ENCODE data around the gene IL36G. TPM values are rescaled to one million over a fixed set of nuclear protein-coding genes. Genes with fewer than 3 reads are reported as not detected.

The IL36G gene
- total and polyA plus RNA-seq, 9 of the 15 experiments (the other 6 are each of a cell fraction or from before 2014, with no cell fraction given), result not detected

DNA sequence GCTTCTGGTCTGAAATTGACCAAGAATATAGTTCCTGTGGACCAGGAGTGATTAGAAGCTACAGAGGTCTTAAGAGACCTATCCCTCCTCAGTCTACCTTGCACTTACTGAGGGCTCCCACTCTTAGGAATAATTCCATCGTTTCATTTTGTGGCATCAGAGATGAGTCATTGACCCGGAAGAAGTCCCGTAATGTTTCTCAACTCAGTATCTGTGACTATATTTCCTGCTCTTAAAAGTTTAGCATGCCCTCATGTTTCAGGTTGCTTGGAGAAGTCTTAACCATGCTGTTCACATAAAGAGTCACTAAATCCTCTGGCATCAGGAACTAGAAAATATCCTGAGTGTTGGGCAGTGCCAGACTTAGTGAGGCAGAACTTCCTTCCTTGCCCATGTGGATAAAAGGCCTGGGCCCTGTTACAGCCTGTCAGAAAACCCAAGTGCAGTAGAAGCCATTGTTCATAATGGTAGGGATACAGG, 27.3 kb downstream of the IL36G start, which contains the start of gene IL36A (continued):
- TF ChIP-seq, protein P1, sequence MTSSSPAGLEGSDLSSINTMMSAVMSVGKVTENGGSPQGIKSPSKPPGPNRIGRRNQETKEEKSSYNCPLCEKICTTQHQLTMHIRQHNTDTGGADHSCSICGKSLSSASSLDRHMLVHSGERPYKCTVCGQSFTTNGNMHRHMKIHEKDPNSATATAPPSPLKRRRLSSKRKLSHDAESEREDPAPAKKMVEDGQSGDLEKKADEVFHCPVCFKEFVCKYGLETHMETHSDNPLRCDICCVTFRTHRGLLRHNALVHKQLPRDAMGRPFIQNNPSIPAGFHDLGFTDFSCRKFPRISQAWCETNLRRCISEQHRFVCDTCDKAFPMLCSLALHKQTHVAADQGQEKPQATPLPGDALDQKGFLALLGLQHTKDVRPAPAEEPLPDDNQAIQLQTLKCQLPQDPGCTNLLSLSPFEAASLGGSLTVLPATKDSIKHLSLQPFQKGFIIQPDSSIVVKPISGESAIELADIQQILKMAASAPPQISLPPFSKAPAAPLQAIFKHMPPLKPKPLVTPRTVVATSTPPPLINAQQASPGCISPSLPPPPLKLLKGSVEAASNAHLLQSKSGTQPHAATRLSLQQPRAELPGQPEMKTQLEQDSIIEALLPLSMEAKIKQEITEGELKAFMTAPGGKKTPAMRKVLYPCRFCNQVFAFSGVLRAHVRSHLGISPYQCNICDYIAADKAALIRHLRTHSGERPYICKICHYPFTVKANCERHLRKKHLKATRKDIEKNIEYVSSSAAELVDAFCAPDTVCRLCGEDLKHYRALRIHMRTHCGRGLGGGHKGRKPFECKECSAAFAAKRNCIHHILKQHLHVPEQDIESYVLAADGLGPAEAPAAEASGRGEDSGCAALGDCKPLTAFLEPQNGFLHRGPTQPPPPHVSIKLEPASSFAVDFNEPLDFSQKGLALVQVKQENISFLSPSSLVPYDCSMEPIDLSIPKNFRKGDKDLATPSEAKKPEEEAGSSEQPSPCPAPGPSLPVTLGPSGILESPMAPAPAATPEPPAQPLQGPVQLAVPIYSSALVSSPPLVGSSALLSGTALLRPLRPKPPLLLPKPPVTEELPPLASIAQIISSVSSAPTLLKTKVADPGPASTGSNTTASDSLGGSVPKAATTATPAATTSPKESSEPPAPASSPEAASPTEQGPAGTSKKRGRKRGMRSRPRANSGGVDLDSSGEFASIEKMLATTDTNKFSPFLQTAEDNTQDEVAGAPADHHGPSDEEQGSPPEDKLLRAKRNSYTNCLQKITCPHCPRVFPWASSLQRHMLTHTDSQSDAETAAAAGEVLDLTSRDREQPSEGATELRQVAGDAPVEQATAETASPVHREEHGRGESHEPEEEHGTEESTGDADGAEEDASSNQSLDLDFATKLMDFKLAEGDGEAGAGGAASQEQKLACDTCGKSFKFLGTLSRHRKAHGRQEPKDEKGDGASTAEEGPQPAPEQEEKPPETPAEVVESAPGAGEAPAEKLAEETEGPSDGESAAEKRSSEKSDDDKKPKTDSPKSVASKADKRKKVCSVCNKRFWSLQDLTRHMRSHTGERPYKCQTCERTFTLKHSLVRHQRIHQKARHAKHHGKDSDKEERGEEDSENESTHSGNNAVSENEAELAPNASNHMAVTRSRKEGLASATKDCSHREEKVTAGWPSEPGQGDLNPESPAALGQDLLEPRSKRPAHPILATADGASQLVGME (CRISPR knock-in tag; IDR thresholded peaks at IDR 0.05), result no peak
- TF ChIP-seq NFE2L1 (tag; IDR thresholded peaks at IDR 0.05; ENCODE audit: borderline replicate concordance, low read depth) (no peak), NONO (IDR thresholded peaks at IDR 0.05; ENCODE audit: low read depth in 2 of 2, low read length in 1 of 2) (no peak), NFXL1 (CRISPR knock-in tag; IDR thresholded peaks at IDR 0.05) (no peak), ZFPM2 (CRISPR knock-in tag; IDR thresholded peaks at IDR 0.05) (no peak), TSC22D4 (tag; IDR thresholded peaks at IDR 0.05) (no peak), NR4A1 (CRISPR knock-in tag; IDR thresholded peaks at IDR 0.05) (no peak), NR4A1 (tag; IDR thresholded peaks at IDR 0.05) (no peak), GABPB2 (CRISPR knock-in tag; conservative IDR thresholded peaks at IDR 0.05) (no peak), TRIM24 (IDR thresholded peaks at IDR 0.05) (peak; percentile 27 to 28; a peak in 2 of 4 replicates), SIRT6 (IDR thresholded peaks at IDR 0.05; ENCODE audit: low read depth, low read length) (no peak), FOXM1 (IDR thresholded peaks at IDR 0.05; ENCODE audit: low read depth) (no peak), FOXM1 (CRISPR knock-in tag; IDR thresholded peaks at IDR 0.05; ENCODE audit: low read depth) (no peak), RFX5 (IDR thresholded peaks at IDR 0.05; ENCODE audit: low read depth, low read length) (no peak), ELF1 (tag; IDR thresholded peaks at IDR 0.05) (no peak), ZFP36 (IDR thresholded peaks at IDR 0.05; ENCODE audit: low read depth, low read length, partially characterized antibody) (no peak), POLR3A (IDR thresholded peaks at IDR 0.05; ENCODE audit: borderline replicate concordance, extremely low read depth, insufficient read depth, insufficient read length) (no peak)
- TF ChIP-seq, protein P2, sequence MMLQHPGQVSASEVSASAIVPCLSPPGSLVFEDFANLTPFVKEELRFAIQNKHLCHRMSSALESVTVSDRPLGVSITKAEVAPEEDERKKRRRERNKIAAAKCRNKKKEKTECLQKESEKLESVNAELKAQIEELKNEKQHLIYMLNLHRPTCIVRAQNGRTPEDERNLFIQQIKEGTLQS (IDR thresholded peaks at IDR 0.05), result peak; percentile 51
- TF ChIP-seq, protein P2 (CRISPR knock-in tag; conservative IDR thresholded peaks at IDR 0.05), result no peak

All from K562 (cell line).